PC-3 (cell line): ENCODE results near the gene AEN. TPM values are rescaled to one million over a fixed set of nuclear protein-coding genes. Genes with fewer than 3 reads are reported as not detected.

Experiments used
- ATAC-seq: fragments of 200-7000 bp; cut with Tn5 transposase; 2 replicates; pipeline ENCODE4 v1.9.1; 2020; ENCODE audit warnings: mild to moderate bottlenecking, moderate library complexity
- BruUV-seq: library from RNA; stranded (reverse); fragments of 400-500 nt; replicated peaks from 2 replicates; lab custom pipeline; 2021; lab: Mats Ljungman, UMichigan
- CTCF ChIA-PET: fragments of 300-600 bp; sonication (Branson Sonifier 250); formaldehyde crosslinking; loops from one replicate; lab custom pipeline; 2022; ENCODE audit warnings: antibody characterized with exemption; lab: Charles Lee
- POLR2A ChIA-PET: fragments of 300-600 bp; sonication (Branson Sonifier 250); formaldehyde crosslinking; loops from one replicate; lab custom pipeline; 2022; ENCODE audit warnings: antibody characterized with exemption; ENCODE audit not compliant: unreplicated experiment; lab: Charles Lee
- DNase-seq: peaks from one replicate; pipeline ENCODE4 v3.0.0-alpha.2; 2015
- H2AFZ ChIP-seq: fragments of 300-600 bp; sonication (generic); 2 replicates; pipeline ENCODE4 v1.6.0; 2016; ENCODE audit warnings: antibody characterized with exemption, low read length
- H3F3A ChIP-seq: fragments of 300-600 bp; sonication (generic); one replicate; pipeline ENCODE4 v1.6.0; 2017; ENCODE audit warnings: antibody characterized with exemption, low read length, control low read depth, mild to moderate bottlenecking; ENCODE audit not compliant: unreplicated experiment
- H3K27ac ChIP-seq: fragments of 300-600 bp; sonication (generic); 2 replicates; pipeline ENCODE4 v1.5.1; 2016; ENCODE audit warnings: mild to moderate bottlenecking, low read length
- H3K27me3 ChIP-seq: fragments of 300-600 bp; sonication (generic); 2 replicates; pipeline ENCODE4 v1.6.1; 2016; ENCODE audit warnings: low read length, mixed read lengths
- H3K36me3 ChIP-seq: fragments of 300-600 bp; sonication (generic); 2 replicates; pipeline ENCODE4 v1.6.1; 2016; ENCODE audit warnings: low read depth, mixed run types, low read length, mixed read lengths
- H3K4me1 ChIP-seq: fragments of 300-600 bp; sonication (generic); 2 replicates; pipeline ENCODE4 v1.5.1; 2016; ENCODE audit warnings: low read length; ENCODE audit not compliant: insufficient read depth
- H3K4me2 ChIP-seq: fragments of 300-600 bp; sonication (generic); 2 replicates; pipeline ENCODE4 v1.6.0; 2016; ENCODE audit warnings: low read length
- H3K4me3 ChIP-seq: fragments of 300-600 bp; sonication (generic); 2 replicates; pipeline ENCODE4 v1.5.1; 2016; ENCODE audit warnings: mild to moderate bottlenecking, low read length, mixed read lengths
- H3K79me2 ChIP-seq: fragments of 300-600 bp; sonication (generic); 2 replicates; pipeline ENCODE4 v1.6.1; 2017; ENCODE audit warnings: low read length, mixed read lengths
- H3K9ac ChIP-seq: fragments of 300-600 bp; sonication (generic); 2 replicates; pipeline ENCODE4 v1.6.0; 2016; ENCODE audit warnings: mild to moderate bottlenecking, low read length
- H3K9me2 ChIP-seq: fragments of 300-600 bp; sonication (generic); replicated peaks from 2 replicates; pipeline ENCODE4 v1.6.1; 2016; ENCODE audit warnings: mixed run types, low read length, mixed read lengths
- H3K9me3 ChIP-seq: fragments of 300-600 bp; sonication (generic); 2 replicates; pipeline ENCODE4 v1.6.1; 2016; ENCODE audit warnings: low read length, mixed read lengths
- H4K20me1 ChIP-seq: fragments of 300-600 bp; sonication (generic); 2 replicates; pipeline ENCODE4 v1.6.1; 2016; ENCODE audit warnings: low read length, mixed read lengths
- EZH2 ChIP-seq: fragments of 300-600 bp; sonication (generic); IDR thresholded peaks from one replicate; pipeline ENCODE4 v1.6.1; 2017; ENCODE audit warnings: antibody characterized with exemption, mild to moderate bottlenecking, low read length; ENCODE audit not compliant: unreplicated experiment
- EZH2phosphoT487 ChIP-seq: fragments of 300-600 bp; sonication (generic); IDR thresholded peaks from 2 replicates; pipeline ENCODE4 v1.6.1; 2018; ENCODE audit warnings: mild to moderate bottlenecking, antibody characterized with exemption, low read length, borderline replicate concordance
- intact Hi-C: fragments of 100-400 bp; cut with micrococcal nuclease; formaldehyde crosslinking; loops from 2 replicates; pipeline ENCODE4 v1.9.0; 2023
- total RNA-seq: library from RNA; depleted of rRNA; stranded (reverse); fragments of >200 nt; gene quantifications from 2 replicates; pipeline ENCODE4 v1.2.3, GENCODE V29; 2014
- TF ChIP-seq, protein P1 (sequence below): fragments of 300-600 bp; sonication (generic); conservative IDR thresholded peaks from 2 replicates; pipeline ENCODE4 v1.5.1; 2017; ENCODE audit warnings: antibody characterized with exemption, low read depth, mild to moderate bottlenecking, low read length

The AEN gene
- total RNA-seq, 1 experiment from 2014 or later = 81.3 TPM

DNA sequence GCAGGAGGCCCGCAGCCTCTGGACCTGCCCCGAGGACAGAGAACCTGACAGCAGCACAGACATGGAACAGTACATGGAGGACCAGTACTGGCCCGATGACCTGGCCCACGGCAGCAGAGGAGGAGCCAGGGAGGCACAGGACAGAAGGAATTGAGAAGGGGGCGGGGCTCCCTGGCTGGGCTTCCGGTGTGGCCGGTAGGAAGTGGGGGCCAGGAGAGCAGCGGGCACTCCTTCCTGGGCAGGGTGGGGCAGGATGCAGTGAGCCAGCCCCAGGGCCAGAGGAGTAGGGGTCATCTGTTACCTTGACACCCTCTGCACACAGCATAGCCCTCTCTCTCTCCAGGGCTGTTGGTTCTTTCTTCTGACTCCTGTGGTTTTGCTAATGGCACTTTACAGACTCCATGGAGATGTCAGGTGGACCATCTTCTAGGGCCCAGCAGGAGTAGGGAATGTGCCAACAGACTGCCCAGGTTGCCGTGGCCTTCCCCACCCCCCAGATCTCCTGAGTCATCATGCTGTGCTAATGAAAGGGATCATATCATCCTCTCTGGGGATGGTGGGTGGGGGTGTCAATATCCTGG lies 9.1 kb downstream of the AEN start:
- no TSS peak for BruUV-seq
- no peak overlapping the region for H3K4me3 ChIP-seq
- H4K20me1 ChIP-seq = peaks cover 23% of the 10 kb centered on the region; the same call in 1 of the 2 replicates
- peaks cover 61% of the 10 kb centered on the region for H3K36me3 ChIP-seq
- ATAC-seq = peak; percentile 84
- peak overlapping the region; percentile 31 for H3K4me2 ChIP-seq
- ChIA-PET POLR2A (no interaction called here), CTCF (no interaction called here)
- H3K9ac ChIP-seq = peak overlapping the region; percentile 50
- H3K27me3 ChIP-seq = no peaks in the 10 kb centered on the region
- DNase-seq = peak; percentile 57
- H3K9me3 ChIP-seq = no peaks in the 10 kb centered on the region
- H3F3A ChIP-seq = no peaks in the 10 kb centered on the region
- intact Hi-C loops = no loop called here
- H3K9me2 ChIP-seq = no peaks in the 10 kb centered on the region
- TF ChIP-seq, protein P1, sequence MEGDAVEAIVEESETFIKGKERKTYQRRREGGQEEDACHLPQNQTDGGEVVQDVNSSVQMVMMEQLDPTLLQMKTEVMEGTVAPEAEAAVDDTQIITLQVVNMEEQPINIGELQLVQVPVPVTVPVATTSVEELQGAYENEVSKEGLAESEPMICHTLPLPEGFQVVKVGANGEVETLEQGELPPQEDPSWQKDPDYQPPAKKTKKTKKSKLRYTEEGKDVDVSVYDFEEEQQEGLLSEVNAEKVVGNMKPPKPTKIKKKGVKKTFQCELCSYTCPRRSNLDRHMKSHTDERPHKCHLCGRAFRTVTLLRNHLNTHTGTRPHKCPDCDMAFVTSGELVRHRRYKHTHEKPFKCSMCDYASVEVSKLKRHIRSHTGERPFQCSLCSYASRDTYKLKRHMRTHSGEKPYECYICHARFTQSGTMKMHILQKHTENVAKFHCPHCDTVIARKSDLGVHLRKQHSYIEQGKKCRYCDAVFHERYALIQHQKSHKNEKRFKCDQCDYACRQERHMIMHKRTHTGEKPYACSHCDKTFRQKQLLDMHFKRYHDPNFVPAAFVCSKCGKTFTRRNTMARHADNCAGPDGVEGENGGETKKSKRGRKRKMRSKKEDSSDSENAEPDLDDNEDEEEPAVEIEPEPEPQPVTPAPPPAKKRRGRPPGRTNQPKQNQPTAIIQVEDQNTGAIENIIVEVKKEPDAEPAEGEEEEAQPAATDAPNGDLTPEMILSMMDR = no peak
- no peak for TF ChIP-seq EZH2
- TF ChIP-seq EZH2phosphoT487 = no peak
- H3K4me1 ChIP-seq = peaks cover 48% of the 10 kb centered on the region
- H2AFZ ChIP-seq = no peak overlapping the region
- peak overlapping the region; percentile 81 for H3K27ac ChIP-seq
- peaks cover 66% of the 10 kb centered on the region for H3K79me2 ChIP-seq

DNA sequence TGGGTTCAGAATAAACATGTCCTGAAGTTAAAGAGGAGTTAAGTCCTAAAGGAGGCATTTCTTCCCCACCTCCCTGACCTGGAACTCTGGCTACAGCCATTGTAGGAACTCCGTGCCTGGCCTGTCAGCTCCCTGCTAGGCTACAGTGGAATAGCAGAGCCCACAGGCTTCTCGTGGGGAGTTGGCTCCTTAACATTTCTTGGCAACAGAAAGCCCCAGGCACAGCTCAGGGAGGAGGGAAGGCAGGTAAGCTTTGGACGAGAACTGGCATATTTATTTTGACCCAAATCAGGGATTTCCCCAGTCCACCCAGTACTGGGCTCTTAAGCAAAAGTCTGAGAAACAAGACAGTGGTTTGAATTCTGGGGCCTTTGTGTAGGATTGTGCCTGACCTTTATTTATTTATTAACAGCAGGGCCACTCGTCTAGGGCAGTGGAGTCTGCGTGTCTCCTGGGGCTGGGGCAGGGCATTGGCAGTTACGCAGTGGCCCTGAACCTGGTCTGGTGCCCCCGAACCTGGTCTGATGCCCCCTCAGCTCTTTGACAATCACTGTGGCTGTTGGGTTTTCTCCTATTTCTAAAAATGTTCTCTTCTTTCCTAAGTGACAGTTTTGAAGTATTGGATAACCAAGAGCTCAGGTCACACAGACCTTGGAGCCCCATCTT lies 9.8 kb downstream of the AEN start:
- CTCF ChIA-PET = no interaction called here
- BruUV-seq = TSS peak; percentile 20

More for the DNA sequence above, 9.8 kb downstream of the AEN start:
- no peak for DNase-seq
- Histone ChIP-seq H3K36me3 (peaks cover 64% of the 10 kb centered on the region), H2AFZ (no peak overlapping the region), H3K4me3 (no peak overlapping the region), H3K9me3 (no peaks in the 10 kb centered on the region), H3K4me1 (peaks cover 51% of the 10 kb centered on the region), H3K79me2 (peaks cover 60% of the 10 kb centered on the region), H4K20me1 (0 out of 2 replicates have a peak, but pooled peaks cover 20% of the 10 kb centered on the region), H3K9me2 (no peaks in the 10 kb centered on the region), H3K27ac (peak overlapping the region; percentile 81), H3F3A (no peaks in the 10 kb centered on the region), H3K9ac (peak overlapping the region; percentile 50), H3K4me2 (peak overlapping the region; percentile 31), H3K27me3 (no peaks in the 10 kb centered on the region)
- TF ChIP-seq EZH2 (no peak), EZH2phosphoT487 (no peak)
- TF ChIP-seq, protein P1 = no peak
- intact Hi-C loops = no loop called here
- no peak for ATAC-seq
- POLR2A ChIA-PET = no interaction called here
